Hepatocyte (in vitro differentiated cells): ENCODE data around the gene UBAP1. TPM values are rescaled to one million over a fixed set of nuclear protein-coding genes. Genes with fewer than 3 reads are reported as not detected.

Experiments
- DNase-seq: peaks from one replicate; pipeline ENCODE4 v3.0.0-alpha.2; 2016; ENCODE audit warnings: low spot score
- H2AFZ ChIP-seq: fragments of 200-600 bp; sonication (generic); 2 replicates; pipeline ENCODE4 v1.6.0; 2016; ENCODE audit warnings: antibody characterized with exemption, mild to moderate bottlenecking
- H3K27ac ChIP-seq: fragments of 200-600 bp; sonication (generic); 2 replicates; pipeline ENCODE4 v1.5.1; 2016; ENCODE audit warnings: mild to moderate bottlenecking
- H3K27me3 ChIP-seq: fragments of 200-600 bp; sonication (generic); 2 replicates; pipeline ENCODE4 v1.6.1; 2016
- H3K36me3 ChIP-seq: fragments of 200-600 bp; sonication (generic); replicated peaks from 2 replicates; pipeline ENCODE4 v1.5.1; 2016; ENCODE audit warnings: low read depth; ENCODE audit not compliant: insufficient read depth
- H3K4me1 ChIP-seq: fragments of 200-600 bp; sonication (generic); 2 replicates; pipeline ENCODE4 v1.5.1; 2016; ENCODE audit warnings: mild to moderate bottlenecking, moderate library complexity; ENCODE audit not compliant: insufficient read depth
- H3K4me2 ChIP-seq: fragments of 200-600 bp; sonication (generic); 2 replicates; pipeline ENCODE4 v1.6.0; 2016
- H3K4me3 ChIP-seq: fragments of 200-600 bp; sonication (generic); 2 replicates; pipeline ENCODE4 v1.5.1; 2016; ENCODE audit warnings: mild to moderate bottlenecking
- H3K79me2 ChIP-seq: fragments of 200-600 bp; sonication (generic); 2 replicates; pipeline ENCODE4 v1.6.0; 2017; ENCODE audit warnings: mild to moderate bottlenecking
- H3K9me2 ChIP-seq: fragments of 200-600 bp; sonication (generic); replicated peaks from 2 replicates; pipeline ENCODE4 v1.6.0; 2017; ENCODE audit warnings: mild to moderate bottlenecking; ENCODE audit not compliant: insufficient read depth
- H3K9me3 ChIP-seq: fragments of 200-600 bp; sonication (generic); 2 replicates; pipeline ENCODE4 v1.5.1; 2016; ENCODE audit warnings: low read depth, mild to moderate bottlenecking
- H4K20me1 ChIP-seq: fragments of 200-600 bp; sonication (generic); 2 replicates; pipeline ENCODE4 v1.6.0; 2016; ENCODE audit warnings: mild to moderate bottlenecking; ENCODE audit not compliant: insufficient read depth, poor library complexity, severe bottlenecking
- CTCF ChIP-seq: fragments of 200-600 bp; sonication (generic); IDR thresholded peaks from 2 replicates; pipeline ENCODE4 v1.5.1; 2016; ENCODE audit warnings: antibody characterized with exemption, mild to moderate bottlenecking; ENCODE audit not compliant: poor library complexity
- EZH2 ChIP-seq: fragments of 200-600 bp; sonication (generic); IDR thresholded peaks from 2 replicates; pipeline ENCODE4 v1.6.1; 2016; ENCODE audit warnings: antibody characterized with exemption, mild to moderate bottlenecking, borderline replicate concordance
- EZH2phosphoT487 ChIP-seq: fragments of 200-600 bp; sonication (generic); IDR thresholded peaks from one replicate; pipeline ENCODE4 v1.6.1; 2018; ENCODE audit warnings: antibody characterized with exemption, mild to moderate bottlenecking, low read depth, moderate library complexity; ENCODE audit not compliant: unreplicated experiment, severe bottlenecking
- WGBS: methylation state at CpG from one replicate; pipeline ENCODE4 v1.1.6; 2016; ENCODE audit warnings: low lambda C conversion rate; ENCODE audit errors: missing lambda C conversion rate; 5-methylcytosine and 5-hydroxymethylcytosine counted together
- polyA plus RNA-seq: library from polyadenylated mRNA; unstranded; fragments of >200 nt; fragmentation: Nextera tagmentation; extraction: Ambion mirVana; gene quantifications from 2 replicates; pipeline ENCODE4 v1.2.1, GENCODE V29; 2016
- total RNA-seq: library from RNA; depleted of rRNA; stranded (reverse); fragments of >200 nt; gene quantifications from 2 replicates; pipeline ENCODE4 v1.2.3, GENCODE V29; 2014

UBAP1 gene
- total and polyA plus RNA-seq, 2 experiments from 2014 or later, result 38.0 to 49.7 TPM

DNA sequence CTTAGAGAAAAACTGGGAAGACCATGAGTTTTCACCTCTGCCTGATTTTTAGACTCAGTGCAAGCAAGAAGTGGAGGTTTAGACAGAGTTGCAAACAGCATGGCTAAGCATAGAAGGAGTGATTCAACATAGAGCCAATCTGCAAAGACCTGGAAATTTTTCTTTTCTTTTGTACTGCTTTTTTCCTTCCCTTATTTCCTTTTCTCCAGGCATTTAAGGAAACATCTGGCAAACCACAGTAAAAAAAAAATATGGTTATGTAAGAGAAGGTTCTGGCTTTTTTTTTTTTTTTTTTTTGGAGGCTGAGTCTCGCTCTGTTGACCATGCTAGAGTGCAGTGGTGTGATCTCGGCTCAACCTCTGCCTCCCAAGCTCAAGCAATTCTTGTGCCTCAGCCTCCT is 35.7 kb upstream of the UBAP1 start:
- H3K9me3 ChIP-seq, result no peaks in the 10 kb centered on the region
- no peak overlapping the region for H3K27ac ChIP-seq
- no peaks in the 10 kb centered on the region for H3K9me2 ChIP-seq
- no peak overlapping the region for H3K4me3 ChIP-seq
- TF ChIP-seq EZH2 (no peak), EZH2phosphoT487 (no peak), CTCF (no peak)
- 100% methylated on average over 2 of the region's 2 CpGs for WGBS
- no peak overlapping the region for H2AFZ ChIP-seq
- DNase-seq, result no peak
- no peaks in the 10 kb centered on the region for H3K79me2 ChIP-seq
- no peaks in the 10 kb centered on the region for H3K27me3 ChIP-seq
- H3K4me1 ChIP-seq, result no peaks in the 10 kb centered on the region
- no peaks in the 10 kb centered on the region for H4K20me1 ChIP-seq
- H3K36me3 ChIP-seq, result no peaks in the 10 kb centered on the region
- no peak overlapping the region for H3K4me2 ChIP-seq

DNA sequence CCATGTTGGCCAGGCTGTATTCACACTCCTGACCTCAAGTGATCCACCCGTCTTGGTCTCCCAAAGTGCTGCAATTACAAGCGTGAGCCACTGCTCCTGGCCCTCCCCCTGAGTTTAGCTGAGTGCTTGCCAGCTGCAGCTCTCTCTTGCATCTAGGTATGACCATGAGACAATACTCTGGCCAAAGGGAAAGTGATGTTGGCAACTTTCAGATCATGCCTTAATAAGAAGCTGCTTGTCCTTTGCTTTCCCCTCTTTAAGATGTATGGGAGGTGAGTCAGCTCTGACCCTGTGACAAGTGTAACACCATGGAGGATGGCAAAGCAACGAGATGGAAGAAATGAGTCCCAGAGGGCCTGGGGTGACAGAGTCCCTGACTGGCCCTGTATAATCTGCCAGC is 33.7 kb upstream of the UBAP1 start:
- 73% methylated on average over 3 of the region's 3 CpGs for WGBS
- no peak overlapping the region for H2AFZ ChIP-seq

DNA sequence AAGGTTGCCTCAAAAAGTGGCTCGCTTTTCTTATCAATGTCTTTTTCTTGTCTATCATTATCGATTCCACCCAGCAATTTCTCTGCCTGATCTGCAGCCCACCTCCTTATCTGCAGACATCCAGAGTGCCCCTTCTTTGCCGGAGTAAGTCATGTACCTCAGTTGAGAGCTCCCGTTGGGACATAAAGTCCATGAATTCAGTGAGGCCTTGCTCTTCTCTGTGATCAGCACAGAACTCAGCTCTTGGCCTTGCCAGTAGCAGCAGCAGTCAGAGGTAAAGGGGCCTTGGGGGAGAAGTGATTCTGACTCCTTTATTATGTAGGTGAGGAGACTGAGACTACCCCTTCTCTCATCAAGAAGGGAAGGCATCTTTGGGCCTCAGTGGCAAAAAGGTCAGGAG is 27.4 kb upstream of the UBAP1 start:
- WGBS, result 87% methylated on average over 4 of the region's 4 CpGs
- H4K20me1 ChIP-seq, result no peaks in the 10 kb centered on the region
- H3K4me2 ChIP-seq, result no peak overlapping the region
- H3K9me2 ChIP-seq, result no peaks in the 10 kb centered on the region
- no peak overlapping the region for H3K4me3 ChIP-seq
- no peaks in the 10 kb centered on the region for H3K36me3 ChIP-seq
- no peak for DNase-seq
- no peaks in the 10 kb centered on the region for H3K27me3 ChIP-seq
- no peak overlapping the region for H3K27ac ChIP-seq
- no peaks in the 10 kb centered on the region for H3K79me2 ChIP-seq
- no peaks in the 10 kb centered on the region for H3K9me3 ChIP-seq
- TF ChIP-seq EZH2phosphoT487 (no peak), EZH2 (no peak), CTCF (no peak)
- H3K4me1 ChIP-seq, result no peaks in the 10 kb centered on the region
- no peak overlapping the region for H2AFZ ChIP-seq

More for the DNA sequence above, 33.7 kb upstream of the UBAP1 start:
- H3K9me2 ChIP-seq, result no peaks in the 10 kb centered on the region
- H3K4me2 ChIP-seq, result no peak overlapping the region
- H3K27me3 ChIP-seq, result no peaks in the 10 kb centered on the region
- no peak overlapping the region for H3K27ac ChIP-seq
- no peak overlapping the region for H3K4me3 ChIP-seq
- no peak for DNase-seq
- H3K36me3 ChIP-seq, result no peaks in the 10 kb centered on the region
- H3K9me3 ChIP-seq, result no peaks in the 10 kb centered on the region
- H4K20me1 ChIP-seq, result no peaks in the 10 kb centered on the region
- no peaks in the 10 kb centered on the region for H3K4me1 ChIP-seq
- no peaks in the 10 kb centered on the region for H3K79me2 ChIP-seq
- TF ChIP-seq EZH2phosphoT487, result no peak
- TF ChIP-seq EZH2, result no peak
- TF ChIP-seq CTCF, result no peak

GRCh38 chr9:34154057-34154456 is 24.8 kb upstream of the UBAP1 start:
- no peak for DNase-seq
- H3K27ac ChIP-seq, result no peak overlapping the region
- H4K20me1 ChIP-seq, result no peaks in the 10 kb centered on the region
- H2AFZ ChIP-seq, result no peak overlapping the region
- 60% methylated on average over 1 of the region's 1 CpG for WGBS
- H3K4me1 ChIP-seq, result peaks cover 13% of the 10 kb centered on the region
- H3K27me3 ChIP-seq, result no peaks in the 10 kb centered on the region
- no peak for TF ChIP-seq EZH2
- TF ChIP-seq CTCF, result no peak
- TF ChIP-seq EZH2phosphoT487, result no peak
- no peaks in the 10 kb centered on the region for H3K9me3 ChIP-seq
- H3K4me2 ChIP-seq, result no peak overlapping the region
- H3K36me3 ChIP-seq, result no peaks in the 10 kb centered on the region
- no peaks in the 10 kb centered on the region for H3K79me2 ChIP-seq
- H3K4me3 ChIP-seq, result no peak overlapping the region
- H3K9me2 ChIP-seq, result no peaks in the 10 kb centered on the region
